DOHH2 (cell line): ENCODE measurements around the gene SRC.

ENCODE experiments used
- CTCF ChIP-seq: fragments of 200-600 bp; sonication (generic); IDR thresholded peaks from one replicate; pipeline ENCODE4 v1.5.1; 2014; ENCODE audit warnings: antibody characterized with exemption, mild to moderate bottlenecking, low read depth, low read length; ENCODE audit not compliant: poor library complexity, severe bottlenecking
- EZH2phosphoT487 ChIP-seq: fragments of 200-600 bp; sonication (generic); IDR thresholded peaks from 2 replicates; pipeline ENCODE4 v1.6.1; 2017; ENCODE audit warnings: borderline replicate concordance, mild to moderate bottlenecking, antibody characterized with exemption, low read length, moderate library complexity, mixed read lengths

DNA sequence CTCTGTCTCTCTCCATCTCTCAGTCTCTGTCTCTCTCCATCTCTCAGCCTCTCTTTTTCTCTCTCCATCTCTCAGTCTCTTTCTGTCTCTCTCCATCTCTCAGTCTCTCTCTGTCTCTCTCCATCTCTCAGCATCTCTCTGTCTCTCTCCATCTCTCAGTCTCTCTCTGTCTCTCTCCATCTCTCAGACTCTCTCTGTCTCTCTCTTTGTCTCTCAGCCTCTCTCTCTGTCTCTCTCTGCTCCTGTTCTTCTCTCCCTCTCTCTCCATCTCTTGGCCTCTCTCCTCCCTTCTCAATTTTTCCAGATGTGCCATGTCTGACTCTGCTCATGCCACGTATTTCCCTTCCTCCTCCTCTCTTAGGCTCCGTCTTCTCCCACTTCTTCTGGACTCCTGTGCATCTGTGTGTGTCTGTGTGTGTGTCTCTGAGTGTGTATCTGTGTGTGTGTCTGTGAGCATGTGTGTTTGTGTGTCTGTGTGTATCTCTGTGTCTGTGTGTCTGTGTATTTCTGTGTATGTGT, 72.7 kb downstream of the SRC start:
- no peak for TF ChIP-seq CTCF
- no peak for TF ChIP-seq EZH2phosphoT487
